Glutamatergic neuron (in vitro differentiated cells): ENCODE data around the gene OR10G3. TPM values are rescaled to one million over a fixed set of nuclear protein-coding genes. Genes with fewer than 3 reads are reported as not detected.

ENCODE experiments used
- DNase-seq: peaks from one replicate; pipeline ENCODE4 v3.0.0; 2022
- H3K27ac Mint-ChIP-seq: one replicate; pipeline ENCODE4 v1.8.0; 2020; ENCODE audit warnings: mild to moderate bottlenecking, mixed read lengths, inconsistent platforms; ENCODE audit not compliant: unreplicated experiment
- H3K27me3 Mint-ChIP-seq: one replicate; pipeline ENCODE4 v1.8.0; 2020; ENCODE audit warnings: mild to moderate bottlenecking, moderate library complexity, mixed read lengths, inconsistent platforms; ENCODE audit not compliant: unreplicated experiment
- H3K36me3 Mint-ChIP-seq: one replicate; pipeline ENCODE4 v1.8.0; 2020; ENCODE audit warnings: mild to moderate bottlenecking, mixed read lengths, inconsistent platforms; ENCODE audit not compliant: unreplicated experiment
- H3K4me1 Mint-ChIP-seq: one replicate; pipeline ENCODE4 v1.8.0; 2020; ENCODE audit warnings: mild to moderate bottlenecking, low read depth, mixed read lengths, inconsistent platforms; ENCODE audit not compliant: unreplicated experiment
- H3K4me3 Mint-ChIP-seq: one replicate; pipeline ENCODE4 v1.8.0; 2020; ENCODE audit warnings: mild to moderate bottlenecking, mixed read lengths, inconsistent platforms; ENCODE audit not compliant: unreplicated experiment
- H3K9me3 Mint-ChIP-seq: one replicate; pipeline ENCODE4 v1.8.0; 2020; ENCODE audit warnings: mild to moderate bottlenecking, moderate library complexity, mixed read lengths, inconsistent platforms; ENCODE audit not compliant: unreplicated experiment
- total RNA-seq: library from RNA; stranded (reverse); fragmentation: NEBNext Ultra II Directional; extraction: Animal tissue kit (Norgen Biotek cat#: 25700); gene quantifications from one replicate; pipeline ENCODE4 v1.2.1, GENCODE V29; 2021; ENCODE audit not compliant: unreplicated experiment
- TF ChIP-seq, protein P1 (sequence below): fragments of 200-600 bp; sonication (generic); IDR thresholded peaks from one replicate; pipeline ENCODE4 v1.5.0; 2021; ENCODE audit not compliant: partially characterized antibody, unreplicated experiment

Gene OR10G3
- total RNA-seq, 1 donor from 2014 or later: not detected

GRCh38 chr14:21541413-21542074 is 38.3 kb downstream of the OR10G3 start:
- Mint-ChIP-seq H3K4me1 (peaks cover 15% of the 10 kb centered on the region), H3K4me3 (no peak overlapping the region), H3K9me3 (peaks cover 5% of the 10 kb centered on the region), H3K27ac (no peak overlapping the region), H3K36me3 (no peaks in the 10 kb centered on the region), H3K27me3 (peaks cover 12% of the 10 kb centered on the region)
- no peak for DNase-seq
- TF ChIP-seq, protein P1, sequence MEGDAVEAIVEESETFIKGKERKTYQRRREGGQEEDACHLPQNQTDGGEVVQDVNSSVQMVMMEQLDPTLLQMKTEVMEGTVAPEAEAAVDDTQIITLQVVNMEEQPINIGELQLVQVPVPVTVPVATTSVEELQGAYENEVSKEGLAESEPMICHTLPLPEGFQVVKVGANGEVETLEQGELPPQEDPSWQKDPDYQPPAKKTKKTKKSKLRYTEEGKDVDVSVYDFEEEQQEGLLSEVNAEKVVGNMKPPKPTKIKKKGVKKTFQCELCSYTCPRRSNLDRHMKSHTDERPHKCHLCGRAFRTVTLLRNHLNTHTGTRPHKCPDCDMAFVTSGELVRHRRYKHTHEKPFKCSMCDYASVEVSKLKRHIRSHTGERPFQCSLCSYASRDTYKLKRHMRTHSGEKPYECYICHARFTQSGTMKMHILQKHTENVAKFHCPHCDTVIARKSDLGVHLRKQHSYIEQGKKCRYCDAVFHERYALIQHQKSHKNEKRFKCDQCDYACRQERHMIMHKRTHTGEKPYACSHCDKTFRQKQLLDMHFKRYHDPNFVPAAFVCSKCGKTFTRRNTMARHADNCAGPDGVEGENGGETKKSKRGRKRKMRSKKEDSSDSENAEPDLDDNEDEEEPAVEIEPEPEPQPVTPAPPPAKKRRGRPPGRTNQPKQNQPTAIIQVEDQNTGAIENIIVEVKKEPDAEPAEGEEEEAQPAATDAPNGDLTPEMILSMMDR: no peak

DNA sequence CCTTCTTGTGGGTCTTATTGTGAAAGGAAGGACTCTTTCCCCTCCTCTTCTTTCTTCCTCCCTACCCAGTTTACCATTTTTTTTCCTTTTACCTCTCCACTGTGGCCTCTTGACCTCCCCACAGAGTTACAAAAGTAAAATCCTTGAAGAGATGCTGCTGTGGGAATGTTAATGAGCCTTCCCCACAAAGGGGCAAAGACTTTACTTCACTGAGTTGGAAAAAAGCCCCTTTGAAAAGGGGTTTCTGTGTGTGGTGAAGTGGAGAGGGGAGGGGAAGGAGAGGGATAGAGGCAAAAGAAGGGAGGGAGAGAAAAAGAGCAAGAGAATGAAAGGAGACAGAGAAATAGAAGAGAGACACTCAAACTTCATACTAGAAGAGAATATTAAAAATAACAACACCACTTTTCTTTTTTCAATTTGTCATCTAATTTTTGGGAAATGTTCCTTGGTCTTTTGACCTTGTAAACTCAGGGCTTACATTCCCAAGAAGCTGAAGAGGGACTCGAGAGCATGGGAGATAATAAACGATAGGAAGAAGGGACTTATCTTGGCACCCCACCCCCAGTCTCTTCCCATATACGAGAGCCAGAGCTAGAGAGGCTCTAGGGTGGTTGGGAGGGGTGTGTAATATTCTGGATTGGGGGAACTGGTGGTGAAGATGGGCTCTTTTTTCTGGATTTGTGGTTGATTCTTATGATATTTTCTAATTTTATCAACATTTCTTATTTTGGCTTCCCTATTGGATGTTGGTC is 40.5 kb downstream of the OR10G3 start:
- Mint-ChIP-seq H3K4me1 (peaks cover 25% of the 10 kb centered on the region), H3K4me3 (no peak overlapping the region), H3K27me3 (peaks cover 14% of the 10 kb centered on the region), H3K9me3 (peaks cover 5% of the 10 kb centered on the region), H3K27ac (no peak overlapping the region), H3K36me3 (no peaks in the 10 kb centered on the region)
- TF ChIP-seq, protein P1: no peak
- DNase-seq: no peak

DNA sequence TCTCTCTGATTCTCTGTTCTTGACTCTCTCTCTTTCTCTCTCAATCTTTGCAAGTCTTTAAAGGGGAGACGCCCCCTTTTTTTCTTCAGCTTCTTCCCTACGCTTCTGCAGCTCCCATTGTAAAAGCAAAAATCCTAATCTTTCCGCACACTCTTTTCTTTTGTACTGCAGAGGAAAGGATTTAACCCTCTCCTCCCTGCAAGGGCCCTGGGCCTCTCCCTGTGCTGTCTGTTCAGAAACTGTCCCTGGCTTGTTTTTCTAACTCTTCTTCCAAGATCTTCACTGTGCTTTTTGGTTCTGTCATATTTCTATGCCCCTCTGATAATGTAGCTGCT is 42.8 kb downstream of the OR10G3 start:
- TF ChIP-seq, protein P1: no peak
- H3K27ac Mint-ChIP-seq: no peak overlapping the region
- H3K36me3 Mint-ChIP-seq: no peaks in the 10 kb centered on the region
- peaks cover 7% of the 10 kb centered on the region for H3K27me3 Mint-ChIP-seq
- peak overlapping the region; percentile 87 for H3K4me3 Mint-ChIP-seq
- H3K4me1 Mint-ChIP-seq: peaks cover 16% of the 10 kb centered on the region
- no peaks in the 10 kb centered on the region for H3K9me3 Mint-ChIP-seq
- no peak for DNase-seq

DNA sequence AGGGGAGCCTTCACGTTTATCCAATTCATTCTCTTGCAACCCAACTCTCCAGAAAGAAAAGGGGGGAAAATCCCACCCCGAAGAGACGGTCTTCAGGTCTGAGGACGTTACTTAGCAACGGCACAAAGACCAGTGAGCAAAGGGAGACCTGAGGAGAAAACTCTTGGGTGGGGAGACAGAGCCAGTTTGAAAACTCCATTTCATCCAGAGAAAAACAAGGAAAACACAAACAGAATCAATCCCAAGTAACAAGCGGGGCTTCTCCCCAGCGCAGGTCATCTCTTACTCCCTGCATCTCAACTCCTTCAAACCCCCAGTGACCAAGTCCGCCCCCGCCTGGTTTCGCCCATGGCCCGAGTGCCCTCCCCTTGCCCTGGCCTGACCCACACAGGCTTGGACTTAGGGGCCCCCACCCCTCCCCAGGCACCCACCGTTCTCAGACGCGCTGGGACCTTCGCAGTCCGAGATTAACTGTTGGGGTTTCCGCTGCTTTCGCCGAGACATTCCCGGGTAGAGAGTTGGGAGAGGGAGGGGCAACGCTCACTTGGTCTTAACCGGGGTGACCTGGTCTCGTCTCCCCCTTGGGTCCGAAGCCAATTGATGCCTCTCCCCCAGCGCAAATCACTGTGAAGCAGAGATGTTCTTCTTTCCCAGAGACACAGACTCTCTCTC is 43.3 kb downstream of the OR10G3 start:
- Mint-ChIP-seq H3K4me1 (peaks cover 16% of the 10 kb centered on the region), H3K27ac (peak overlapping the region; percentile 22), H3K36me3 (no peaks in the 10 kb centered on the region), H3K27me3 (peaks cover 7% of the 10 kb centered on the region), H3K9me3 (no peaks in the 10 kb centered on the region), H3K4me3 (peak overlapping the region; percentile 87)
- TF ChIP-seq, protein P1: no peak
- DNase-seq: no peak
